GM12865 (cell line): ENCODE results near the gene QRFP.

ENCODE experiments used
- DNase-seq: peaks from one replicate; pipeline ENCODE4 v3.0.0; 2010; ENCODE audit warnings: low read depth
- H3K4me3 ChIP-seq: 2 replicates; pipeline ENCODE4 v1.5.1; 2011; ENCODE audit warnings: mild to moderate bottlenecking, low read depth, low read length, control low read depth
- CTCF ChIP-seq: IDR thresholded peaks from 2 replicates; pipeline ENCODE4 v1.5.1; 2011; ENCODE audit warnings: low read length, control low read depth, low read depth, inconsistent platforms; ENCODE audit not compliant: insufficient read depth; ENCODE audit errors: missing control alignments

Gene QRFP

GRCh38 chr9:130896233-130897014, at the start of gene QRFP:
QRFP (minus strand) TSS chr9:130896812; CDS start chr9:130893838, 2,974 bp downstream.
- TF ChIP-seq CTCF = no peak
- no peak for DNase-seq
- no peak within 1 kb of the TSS for H3K4me3 ChIP-seq

GRCh38 chr9:130945173-130945572, 48.6 kb upstream of the QRFP start:
- DNase-seq = no peak
- TF ChIP-seq CTCF = no peak
- H3K4me3 ChIP-seq = no peak overlapping the region

GRCh38 chr9:130944510-130945058, 48.0 kb upstream of the QRFP start:
- H3K4me3 ChIP-seq = no peak overlapping the region
- TF ChIP-seq CTCF = no peak
- no peak for DNase-seq

GRCh38 chr9:130943777-130944176, 47.2 kb upstream of the QRFP start:
- no peak for DNase-seq
- no peak overlapping the region for H3K4me3 ChIP-seq
- no peak for TF ChIP-seq CTCF

GRCh38 chr9:130943221-130943620, 46.6 kb upstream of the QRFP start:
- DNase-seq = no peak
- TF ChIP-seq CTCF = no peak
- H3K4me3 ChIP-seq = no peak overlapping the region

- no peak overlapping the region for H3K4me3 ChIP-seq
- no peak for TF ChIP-seq CTCF
- no peak for DNase-seq
Measured at GRCh38 chr9:130942679-130943078, 46.1 kb upstream of the QRFP start.
